CD14-positive monocyte (primary cell): ENCODE measurements around the gene DGKI. TPM values are rescaled to one million over a fixed set of nuclear protein-coding genes. Genes with fewer than 3 reads are reported as not detected.

Source experiments
- DNase-seq, 3 donors: peaks; one replicate each; pipeline ENCODE4 v3.0.0-alpha.2; 2011 to 2022
- H2AFZ ChIP-seq: 2 replicates; pipeline ENCODE4 v1.6.0; 2012; ENCODE audit warnings: mild to moderate bottlenecking, low read depth, low read length, inconsistent platforms; ENCODE audit not compliant: insufficient read depth, poor library complexity, severe bottlenecking
- H3K27ac ChIP-seq, 2 donors: 1 replicate in 1 of 2; 2 replicates in 1 of 2; pipeline ENCODE4 v1.5.1; 2012 to 2013; ENCODE audit warnings: low read length in 2 of 2, control low read depth in 1 of 2, inconsistent platforms in 1 of 2, low read depth in 1 of 2, mild to moderate bottlenecking in 1 of 2
- H3K27me3 ChIP-seq, 2 donors: one replicate each; pipeline versions ENCODE4 v1.6.0 to v1.6.1; 2011 to 2013; ENCODE audit warnings: low read length in 2 of 2; ENCODE audit not compliant: control insufficient read depth in 2 of 2, insufficient read depth in 2 of 2
- H3K36me3 ChIP-seq, 2 donors: replicated peaks in 1 of 2; 1 replicate in 1 of 2; 2 replicates in 1 of 2; pipeline versions ENCODE4 v1.5.1 to v1.6.1; 2012 to 2013; ENCODE audit warnings: low read length in 2 of 2, control low read depth in 1 of 2, inconsistent platforms in 1 of 2, mild to moderate bottlenecking in 1 of 2; ENCODE audit not compliant: insufficient read depth in 2 of 2, control insufficient read depth in 1 of 2
- H3K4me1 ChIP-seq, 2 donors: 1 replicate in 1 of 2; 2 replicates in 1 of 2; pipeline versions ENCODE4 v1.5.1 to v1.6.1; 2012 to 2013; ENCODE audit warnings: low read length in 2 of 2, control low read depth in 1 of 2, inconsistent platforms in 1 of 2, mild to moderate bottlenecking in 1 of 2, moderate library complexity in 1 of 2; ENCODE audit not compliant: insufficient read depth in 2 of 2, control insufficient read depth in 1 of 2
- H3K4me2 ChIP-seq: replicated peaks from 2 replicates; pipeline ENCODE3; 2012; ENCODE audit warnings: low read length, moderate library complexity, mild to moderate bottlenecking; ENCODE audit not compliant: poor library complexity, severe bottlenecking; ENCODE audit errors: extremely low read depth
- H3K4me3 ChIP-seq, 3 experiments: fragments of 200-600 bp in 1 of 3; sonication (generic) in 1 of 3; replicated peaks in 1 of 3; 1 replicate in 2 of 3; 2 replicates in 1 of 3; pipeline ENCODE4 v1.5.1; 2011 to 2013; ENCODE audit warnings: low read length in 3 of 3, mild to moderate bottlenecking in 3 of 3, control low read depth in 2 of 3, low read depth in 2 of 3, inconsistent platforms in 1 of 3, moderate library complexity in 1 of 3
- H3K79me2 ChIP-seq: 2 replicates; pipeline ENCODE4 v1.6.0; 2012; ENCODE audit warnings: mild to moderate bottlenecking, control low read depth, inconsistent platforms, low read length, moderate library complexity; ENCODE audit not compliant: insufficient read depth
- H3K9ac ChIP-seq: 2 replicates; pipeline ENCODE4 v1.6.0; 2017; ENCODE audit warnings: low read length, mild to moderate bottlenecking; ENCODE audit not compliant: insufficient read depth, poor library complexity, severe bottlenecking
- H3K9me3 ChIP-seq, 2 donors: replicated peaks in 1 of 2; 1 replicate in 1 of 2; 2 replicates in 1 of 2; pipeline versions ENCODE4 v1.5.1 to v1.6.1; 2012 to 2013; ENCODE audit warnings: low read length in 2 of 2, control low read depth in 1 of 2; ENCODE audit not compliant: control insufficient read depth in 1 of 2, insufficient read depth in 1 of 2
- H4K20me1 ChIP-seq: 2 replicates; pipeline ENCODE4 v1.6.0; 2012; ENCODE audit warnings: mild to moderate bottlenecking, low read length, control low read depth, moderate library complexity; ENCODE audit not compliant: insufficient read depth
- H3K27ac Mint-ChIP-seq, 7 donors: one replicate each; pipeline ENCODE4 v1.8.0; 2020; ENCODE audit warnings: mild to moderate bottlenecking in 7 of 7, mixed read lengths in 7 of 7, moderate library complexity in 6 of 7, inconsistent platforms in 2 of 7
- H3K27me3 Mint-ChIP-seq, 3 donors: one replicate each; pipeline ENCODE4 v1.8.0; 2021 to 2022; ENCODE audit warnings: low read depth in 3 of 3, mild to moderate bottlenecking in 3 of 3, mixed read lengths in 3 of 3, moderate library complexity in 3 of 3, inconsistent platforms in 1 of 3
- H3K36me3 Mint-ChIP-seq, 2 donors: one replicate each; pipeline ENCODE4 v1.8.0; 2020; ENCODE audit warnings: mixed read lengths in 2 of 2, inconsistent platforms in 1 of 2, mild to moderate bottlenecking in 1 of 2
- H3K4me1 Mint-ChIP-seq: one replicate; pipeline ENCODE4 v1.8.0; 2020; ENCODE audit warnings: mild to moderate bottlenecking, mixed read lengths
- H3K4me3 Mint-ChIP-seq, 2 donors: one replicate each; pipeline ENCODE4 v1.8.0; 2020; ENCODE audit warnings: mild to moderate bottlenecking in 2 of 2, mixed read lengths in 2 of 2, moderate library complexity in 1 of 2
- H3K9me3 Mint-ChIP-seq, 7 donors: one replicate each; pipeline ENCODE4 v1.8.0; 2020 to 2022; ENCODE audit warnings: mixed read lengths in 7 of 7, mild to moderate bottlenecking in 6 of 7, moderate library complexity in 6 of 7, inconsistent platforms in 2 of 7
- CTCF ChIP-seq: fragments of 200-600 bp; IDR thresholded peaks from one replicate; pipeline ENCODE4 v1.8.0; 2022; ENCODE audit warnings: antibody characterized with exemption, mild to moderate bottlenecking
- WGBS: methylation state at CpG from one replicate; pipeline ENCODE4 v1.1.5; 2013; ENCODE audit warnings: missing lambda C conversion rate; ENCODE audit not compliant: insufficient coverage; 5-methylcytosine and 5-hydroxymethylcytosine counted together
- intact Hi-C, 2 donors: fragments of 100-400 bp; cut with micrococcal nuclease; formaldehyde crosslinking; loops; one replicate each; pipeline versions ENCODE4 v1.15.0 to v1.15.1; 2023
- polyA plus RNA-seq, 3 donors: library from polyadenylated mRNA; depleted of rRNA in 1 of 3; unstranded in 2 of 3; stranded (reverse) in 1 of 3; fragments of 300-500 nt in 2 of 3; fragments of >200 nt in 1 of 3; fragmentation: Illumina TruSeq in 2 of 3; gene quantifications; 1 replicate in 2 of 3; 2 replicates in 1 of 3; pipeline ENCODE4 v1.2.3, GENCODE V29; 2012 to 2021

The DGKI gene
- polyA plus RNA-seq, 3 donors = not detected

DNA sequence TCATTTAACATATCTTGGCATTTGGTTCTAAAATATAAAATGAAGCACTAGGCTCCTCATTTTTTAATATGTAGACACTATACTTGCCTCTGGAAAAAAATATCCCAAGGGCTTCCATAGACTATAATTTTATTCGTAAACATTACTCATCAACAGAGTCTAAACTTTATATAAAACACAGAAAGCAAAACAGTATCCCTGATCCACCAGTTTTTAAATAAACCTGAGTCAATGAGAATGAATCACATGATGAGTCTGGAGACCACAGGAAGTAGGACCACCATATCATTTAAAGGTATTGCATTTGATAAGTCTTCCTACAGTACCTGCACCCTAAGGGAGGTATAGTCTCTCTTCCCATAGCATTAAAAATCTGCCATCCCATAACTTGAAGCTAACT, 228.0 kb downstream of the DGKI start:
- no peak overlapping the region for H3K27ac Mint-ChIP-seq
- H3K4me2 ChIP-seq = no peak overlapping the region
- no peaks in the 10 kb centered on the region for H3K9me3 ChIP-seq
- no peak overlapping the region for H2AFZ ChIP-seq
- peaks cover 0 to 2% of the 10 kb centered on the region in 2 donors for H3K27me3 ChIP-seq
- no peaks in the 10 kb centered on the region for H3K79me2 ChIP-seq
- no peaks in the 10 kb centered on the region for H4K20me1 ChIP-seq
- WGBS = no CpG with 5 or more reads among the region's 1 CpG
- peaks cover 0 to 5% (median 5%) of the 10 kb centered on the region in 3 donors for H3K27me3 Mint-ChIP-seq
- no peaks in the 10 kb centered on the region for H3K36me3 ChIP-seq
- no peak overlapping the region for H3K27ac ChIP-seq
- no peak overlapping the region for H3K4me3 Mint-ChIP-seq
- peaks cover 0 to 2% (median 0%) of the 10 kb centered on the region in 7 donors for H3K9me3 Mint-ChIP-seq
- no peaks in the 10 kb centered on the region for H3K36me3 Mint-ChIP-seq
- H3K4me1 ChIP-seq = no peaks in the 10 kb centered on the region
- DNase-seq = no peak
- no peak overlapping the region for H3K4me3 ChIP-seq
- no peak for TF ChIP-seq CTCF
- H3K9ac ChIP-seq = no peak overlapping the region
- intact Hi-C loops = no loop called here
- H3K4me1 Mint-ChIP-seq = no peaks in the 10 kb centered on the region

GRCh38 chr7:137613006-137613525, 233.7 kb downstream of the DGKI start:
- Histone ChIP-seq H3K4me1 (no peaks in the 10 kb centered on the region), H3K9me3 (no peaks in the 10 kb centered on the region), H3K4me3 (no peak overlapping the region), H2AFZ (no peak overlapping the region), H3K27ac (no peak overlapping the region), H3K36me3 (no peaks in the 10 kb centered on the region), H3K27me3 (peaks cover 4 to 7% of the 10 kb centered on the region in 2 donors), H4K20me1 (no peaks in the 10 kb centered on the region), H3K4me2 (no peak overlapping the region), H3K79me2 (no peaks in the 10 kb centered on the region), H3K9ac (no peak overlapping the region)
- Mint-ChIP-seq H3K27me3 (peaks cover 2 to 24% (median 2%) of the 10 kb centered on the region in 3 donors), H3K36me3 (no peaks in the 10 kb centered on the region), H3K27ac (no peak overlapping the region), H3K9me3 (peaks cover 0 to 2% (median 0%) of the 10 kb centered on the region in 7 donors), H3K4me1 (no peaks in the 10 kb centered on the region), H3K4me3 (no peak overlapping the region)
- TF ChIP-seq CTCF = no peak
- no CpG with 5 or more reads among the region's 3 CpGs for WGBS
- DNase-seq = no peak
- intact Hi-C loops = no loop called here
